Osteoblast (primary cell): ENCODE results near the gene EMSY. TPM values are rescaled to one million over a fixed set of nuclear protein-coding genes. Genes with fewer than 3 reads are reported as not detected.

ENCODE experiments used
- DNase-seq: peaks from one replicate; pipeline ENCODE4 v3.0.0; 2011; ENCODE audit warnings: low spot score, mixed read lengths; ENCODE audit not compliant: insufficient read length; ENCODE audit errors: missing footprints
- H2AFZ ChIP-seq: 2 replicates; pipeline ENCODE4 v1.6.0; 2011; ENCODE audit warnings: mild to moderate bottlenecking, low read length
- H3K27ac ChIP-seq: 2 replicates; pipeline ENCODE4 v1.5.1; 2011; ENCODE audit warnings: mild to moderate bottlenecking, low read depth, low read length, moderate library complexity
- H3K27me3 ChIP-seq: 2 replicates; pipeline ENCODE4 v1.6.0; 2012; ENCODE audit warnings: mild to moderate bottlenecking, control low read depth, inconsistent platforms, low read length, moderate library complexity; ENCODE audit not compliant: insufficient read depth
- H3K36me3 ChIP-seq: 2 replicates; pipeline ENCODE4 v1.5.1; 2011; ENCODE audit warnings: mild to moderate bottlenecking, low read length, control low read depth, moderate library complexity; ENCODE audit not compliant: insufficient read depth
- H3K4me1 ChIP-seq: 2 replicates; pipeline ENCODE4 v1.5.1; 2011; ENCODE audit warnings: mild to moderate bottlenecking, low read length, control low read depth, moderate library complexity; ENCODE audit not compliant: insufficient read depth
- H3K4me2 ChIP-seq: 2 replicates; pipeline ENCODE4 v1.6.0; 2011; ENCODE audit warnings: mild to moderate bottlenecking, low read length; ENCODE audit not compliant: insufficient read depth
- H3K4me3 ChIP-seq: fragments of 200-600 bp; sonication (generic); 3 replicates; pipeline ENCODE4 v1.5.1; 2012; ENCODE audit warnings: mild to moderate bottlenecking, low read length, inconsistent platforms; ENCODE audit not compliant: insufficient read depth
- H3K79me2 ChIP-seq: 2 replicates; pipeline ENCODE4 v1.6.0; 2012; ENCODE audit warnings: mild to moderate bottlenecking, low read length, control low read depth, inconsistent platforms; ENCODE audit not compliant: insufficient read depth
- H3K9me3 ChIP-seq: 2 replicates; pipeline ENCODE4 v1.5.1; 2011; ENCODE audit warnings: low read depth, low read length, control low read depth
- H4K20me1 ChIP-seq: 2 replicates; pipeline ENCODE4 v1.6.0; 2012; ENCODE audit warnings: mild to moderate bottlenecking, low read length, control low read depth; ENCODE audit not compliant: insufficient read depth
- total RNA-seq: library from RNA; depleted of rRNA; stranded (reverse); fragments of >200 nt; gene quantifications from 2 replicates; pipeline ENCODE4 v1.2.3, GENCODE V29; 2012
- TF ChIP-seq, protein P1 (sequence below): IDR thresholded peaks from 2 replicates; pipeline ENCODE4 v1.5.1; 2011; ENCODE audit warnings: mild to moderate bottlenecking, low read depth, low read length, moderate library complexity; ENCODE audit errors: extremely low read depth

EMSY gene
- total RNA-seq, 1 donor: 17.4 TPM

DNA sequence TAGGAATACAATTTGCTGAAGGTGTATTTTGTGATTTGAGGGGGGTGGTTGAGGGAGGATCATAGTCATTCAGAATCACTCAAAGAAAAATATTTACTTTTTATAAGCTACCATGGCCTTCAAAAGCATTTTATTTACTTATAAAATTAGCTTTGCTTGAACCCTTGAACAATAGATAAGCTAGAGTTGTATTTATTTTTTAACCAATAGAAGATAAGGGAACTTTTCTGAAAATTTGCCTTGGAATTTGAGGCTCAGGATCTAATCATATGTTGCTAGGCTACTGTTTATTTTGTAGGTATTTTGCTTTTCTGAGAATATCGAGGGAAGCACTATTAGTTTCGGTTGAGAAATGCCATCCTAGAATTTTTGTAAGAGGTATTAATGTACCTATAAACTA is 82.1 kb downstream of the EMSY start:
- peaks cover 13% of the 10 kb centered on the region for H3K4me1 ChIP-seq
- no peaks in the 10 kb centered on the region for H3K27me3 ChIP-seq
- no peaks in the 10 kb centered on the region for H3K9me3 ChIP-seq
- TF ChIP-seq, protein P1, sequence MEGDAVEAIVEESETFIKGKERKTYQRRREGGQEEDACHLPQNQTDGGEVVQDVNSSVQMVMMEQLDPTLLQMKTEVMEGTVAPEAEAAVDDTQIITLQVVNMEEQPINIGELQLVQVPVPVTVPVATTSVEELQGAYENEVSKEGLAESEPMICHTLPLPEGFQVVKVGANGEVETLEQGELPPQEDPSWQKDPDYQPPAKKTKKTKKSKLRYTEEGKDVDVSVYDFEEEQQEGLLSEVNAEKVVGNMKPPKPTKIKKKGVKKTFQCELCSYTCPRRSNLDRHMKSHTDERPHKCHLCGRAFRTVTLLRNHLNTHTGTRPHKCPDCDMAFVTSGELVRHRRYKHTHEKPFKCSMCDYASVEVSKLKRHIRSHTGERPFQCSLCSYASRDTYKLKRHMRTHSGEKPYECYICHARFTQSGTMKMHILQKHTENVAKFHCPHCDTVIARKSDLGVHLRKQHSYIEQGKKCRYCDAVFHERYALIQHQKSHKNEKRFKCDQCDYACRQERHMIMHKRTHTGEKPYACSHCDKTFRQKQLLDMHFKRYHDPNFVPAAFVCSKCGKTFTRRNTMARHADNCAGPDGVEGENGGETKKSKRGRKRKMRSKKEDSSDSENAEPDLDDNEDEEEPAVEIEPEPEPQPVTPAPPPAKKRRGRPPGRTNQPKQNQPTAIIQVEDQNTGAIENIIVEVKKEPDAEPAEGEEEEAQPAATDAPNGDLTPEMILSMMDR: no peak
- no peaks in the 10 kb centered on the region for H4K20me1 ChIP-seq
- H2AFZ ChIP-seq: no peak overlapping the region
- no peak overlapping the region for H3K4me2 ChIP-seq
- no peak overlapping the region for H3K27ac ChIP-seq
- H3K36me3 ChIP-seq: peaks cover 4% of the 10 kb centered on the region
- no peak overlapping the region for H3K4me3 ChIP-seq
- no peak for DNase-seq
- no peaks in the 10 kb centered on the region for H3K79me2 ChIP-seq

DNA sequence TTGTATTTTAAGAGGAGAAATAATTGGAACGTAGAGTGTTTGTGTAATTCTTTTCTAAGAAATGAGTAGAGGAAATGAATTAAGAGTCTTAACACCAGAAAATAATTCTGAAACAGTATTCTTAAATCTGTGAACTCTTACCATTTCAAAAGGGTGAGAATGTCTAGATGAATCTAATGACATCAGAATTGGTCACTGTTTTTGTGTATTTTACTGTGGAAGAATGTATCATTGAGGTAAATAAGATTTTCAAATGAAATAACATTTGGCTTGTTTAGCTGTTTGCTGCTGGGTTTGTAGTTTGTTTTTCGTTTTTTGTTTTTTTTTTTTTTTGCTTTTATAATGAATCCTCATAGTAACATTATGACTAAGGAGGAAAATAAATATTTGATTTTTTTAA is 97.6 kb downstream of the EMSY start:
- TF ChIP-seq, protein P1: no peak
- peak overlapping the region; percentile 73 for H3K27ac ChIP-seq
- DNase-seq: peak; percentile 32
- H3K27me3 ChIP-seq: no peaks in the 10 kb centered on the region
- no peak overlapping the region for H2AFZ ChIP-seq
- peaks cover 14% of the 10 kb centered on the region for H3K4me1 ChIP-seq
- no peaks in the 10 kb centered on the region for H4K20me1 ChIP-seq
- H3K4me3 ChIP-seq: no peak overlapping the region
- peaks cover 29% of the 10 kb centered on the region for H3K36me3 ChIP-seq
- no peak overlapping the region for H3K4me2 ChIP-seq
- no peaks in the 10 kb centered on the region for H3K79me2 ChIP-seq
- H3K9me3 ChIP-seq: no peaks in the 10 kb centered on the region

DNA sequence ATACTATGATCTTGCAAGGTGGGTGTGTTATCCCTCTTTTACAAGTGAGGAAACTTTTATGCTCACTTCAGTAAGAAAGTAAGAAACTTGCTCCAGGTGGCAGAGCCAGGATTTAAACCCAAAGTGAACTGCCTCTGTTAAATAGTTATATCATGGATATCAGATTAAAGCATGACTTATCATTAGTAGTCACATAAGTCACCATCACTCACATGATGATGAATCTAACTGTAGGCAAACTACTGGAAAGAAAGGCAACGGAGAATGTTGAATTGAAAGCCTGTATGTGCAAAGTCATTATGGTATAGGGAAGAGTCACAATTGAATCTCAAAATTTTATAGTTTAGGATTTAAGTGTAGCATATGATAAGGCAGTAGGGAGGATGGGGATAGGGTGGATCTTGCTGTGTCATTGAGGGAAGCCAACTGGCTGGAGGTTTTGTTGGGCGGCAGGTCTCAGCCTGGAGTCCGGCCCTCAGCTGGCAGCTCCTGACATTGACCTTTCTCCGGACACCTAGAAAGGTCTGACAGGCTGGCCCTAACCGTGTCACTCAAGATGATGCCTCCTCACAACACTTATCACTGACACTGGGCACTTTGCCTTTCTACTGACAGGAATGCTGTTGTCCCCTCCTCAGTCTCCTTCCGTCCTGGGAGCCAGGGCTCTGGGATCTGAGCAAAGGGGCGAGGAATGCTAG is 98.3 kb downstream of the EMSY start:
- H3K4me3 ChIP-seq: no peak overlapping the region
- DNase-seq: peak; percentile 64
- TF ChIP-seq, protein P1: no peak

DNA sequence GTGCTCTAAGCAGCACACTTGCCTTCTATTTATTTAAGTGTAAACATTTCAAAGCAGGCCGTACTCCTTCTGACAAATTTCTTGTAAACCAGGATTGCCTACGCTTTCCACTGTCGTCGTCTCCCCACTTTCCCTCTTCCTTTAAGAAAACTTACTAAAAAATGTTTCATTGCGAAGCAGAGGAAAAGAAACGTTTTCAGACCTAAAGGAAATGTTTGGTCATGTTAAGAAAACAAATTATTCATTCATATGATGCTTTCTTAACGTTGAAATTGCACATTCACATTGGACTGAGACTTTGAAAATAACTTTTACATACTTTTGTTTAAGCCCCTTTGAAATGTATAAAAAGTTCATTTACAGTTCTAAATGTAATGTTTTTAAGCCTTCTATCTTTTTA is 106.0 kb downstream of the EMSY start:
- H3K36me3 ChIP-seq: peaks cover 10% of the 10 kb centered on the region
- H3K79me2 ChIP-seq: no peaks in the 10 kb centered on the region
- H3K4me3 ChIP-seq: no peak overlapping the region
- H3K27ac ChIP-seq: peak overlapping the region; percentile 50
- H3K4me1 ChIP-seq: peaks cover 13% of the 10 kb centered on the region
- no peak for DNase-seq
- H3K27me3 ChIP-seq: no peaks in the 10 kb centered on the region
- H3K9me3 ChIP-seq: no peaks in the 10 kb centered on the region
- TF ChIP-seq, protein P1: no peak
- no peaks in the 10 kb centered on the region for H4K20me1 ChIP-seq
- peak overlapping the region; percentile 25 for H3K4me2 ChIP-seq
- H2AFZ ChIP-seq: no peak overlapping the region

More for the DNA sequence above, 98.3 kb downstream of the EMSY start:
- Histone ChIP-seq H3K27ac (peak overlapping the region; percentile 73), H3K4me2 (no peak overlapping the region), H3K79me2 (no peaks in the 10 kb centered on the region), H4K20me1 (no peaks in the 10 kb centered on the region), H3K4me1 (peaks cover 14% of the 10 kb centered on the region), H2AFZ (no peak overlapping the region), H3K27me3 (no peaks in the 10 kb centered on the region), H3K36me3 (peaks cover 27% of the 10 kb centered on the region), H3K9me3 (no peaks in the 10 kb centered on the region)
